ENCODE results near the gene MYL6.
A peak's percentile ranks its signal among the peaks of the same experiment; 100 is the strongest.

DNA sequence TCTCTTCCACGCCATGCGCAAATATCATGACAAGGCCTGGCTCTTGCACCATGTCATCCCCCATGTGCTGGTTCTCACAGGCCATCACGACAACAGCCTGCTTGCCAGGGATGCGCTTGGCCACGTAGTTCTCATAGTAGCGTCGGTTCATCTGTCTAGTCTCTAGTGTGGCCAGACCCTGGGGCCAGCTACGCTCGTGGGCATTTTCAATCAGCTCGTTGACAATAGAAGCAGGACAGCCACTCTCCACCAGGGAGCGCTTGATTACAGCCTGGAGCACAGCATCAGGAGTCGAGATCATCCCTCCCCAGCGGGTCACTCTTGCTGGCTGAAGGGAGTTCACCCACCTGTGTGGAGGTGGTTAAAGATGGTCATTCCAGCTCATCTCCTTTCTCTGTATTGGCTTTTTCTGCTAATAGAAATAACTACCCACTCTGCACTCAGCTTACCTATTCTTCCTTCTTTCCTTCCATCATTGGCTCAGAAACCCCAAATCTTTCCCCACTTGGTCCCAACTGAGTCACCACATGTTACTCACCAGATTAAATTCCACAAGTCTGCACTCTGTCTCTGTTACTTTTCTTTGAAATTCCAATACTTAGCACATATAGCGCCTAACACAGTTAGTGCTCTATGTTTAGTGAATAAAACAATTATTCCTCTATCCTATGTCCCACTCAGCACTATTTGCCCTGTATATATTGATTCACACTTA lies 48.5 kb downstream of the MYL6 start:
- TF ChIP-seq, protein P1, sequence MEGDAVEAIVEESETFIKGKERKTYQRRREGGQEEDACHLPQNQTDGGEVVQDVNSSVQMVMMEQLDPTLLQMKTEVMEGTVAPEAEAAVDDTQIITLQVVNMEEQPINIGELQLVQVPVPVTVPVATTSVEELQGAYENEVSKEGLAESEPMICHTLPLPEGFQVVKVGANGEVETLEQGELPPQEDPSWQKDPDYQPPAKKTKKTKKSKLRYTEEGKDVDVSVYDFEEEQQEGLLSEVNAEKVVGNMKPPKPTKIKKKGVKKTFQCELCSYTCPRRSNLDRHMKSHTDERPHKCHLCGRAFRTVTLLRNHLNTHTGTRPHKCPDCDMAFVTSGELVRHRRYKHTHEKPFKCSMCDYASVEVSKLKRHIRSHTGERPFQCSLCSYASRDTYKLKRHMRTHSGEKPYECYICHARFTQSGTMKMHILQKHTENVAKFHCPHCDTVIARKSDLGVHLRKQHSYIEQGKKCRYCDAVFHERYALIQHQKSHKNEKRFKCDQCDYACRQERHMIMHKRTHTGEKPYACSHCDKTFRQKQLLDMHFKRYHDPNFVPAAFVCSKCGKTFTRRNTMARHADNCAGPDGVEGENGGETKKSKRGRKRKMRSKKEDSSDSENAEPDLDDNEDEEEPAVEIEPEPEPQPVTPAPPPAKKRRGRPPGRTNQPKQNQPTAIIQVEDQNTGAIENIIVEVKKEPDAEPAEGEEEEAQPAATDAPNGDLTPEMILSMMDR (IDR thresholded peaks at IDR 0.05), result peak; percentile 13 to 57
- TF ChIP-seq POLR2AphosphoS5 (IDR thresholded peaks at IDR 0.05), result no peak

All from suprapubic skin (tissue), 3 donors.